ENCODE measurements around the gene PNLIP. TPM values are rescaled to one million over a fixed set of nuclear protein-coding genes. Genes with fewer than 3 reads are reported as not detected.

The PNLIP gene
- total RNA-seq, 1 donor from 2014 or later: not detected

GRCh38 chr10:116588995-116589394, 43.3 kb downstream of the PNLIP start:
- H3K4me3 Mint-ChIP-seq (ENCODE audit: unreplicated experiment): no peak overlapping the region
- no peak for TF ChIP-seq CTCF (IDR thresholded peaks at IDR 0.05; ENCODE audit: unreplicated experiment)
- no peak overlapping the region for H3K27ac Mint-ChIP-seq (ENCODE audit: unreplicated experiment)
- no peaks in the 10 kb centered on the region for H3K4me1 Mint-ChIP-seq (ENCODE audit: unreplicated experiment)
- no peaks in the 10 kb centered on the region for H3K9me3 Mint-ChIP-seq (ENCODE audit: unreplicated experiment)
- no peaks in the 10 kb centered on the region for H3K36me3 Mint-ChIP-seq (ENCODE audit: low read depth, unreplicated experiment)
- peaks cover 6% of the 10 kb centered on the region for H3K27me3 Mint-ChIP-seq (ENCODE audit: unreplicated experiment)
- DNase-seq (ENCODE audit: low spot score): no peak

GRCh38 chr10:116589926-116590325, 44.2 kb downstream of the PNLIP start:
- TF ChIP-seq CTCF (IDR thresholded peaks at IDR 0.05; ENCODE audit: unreplicated experiment): no peak
- Mint-ChIP-seq H3K4me3 (ENCODE audit: unreplicated experiment) (no peak overlapping the region), H3K36me3 (ENCODE audit: low read depth, unreplicated experiment) (no peaks in the 10 kb centered on the region), H3K27me3 (ENCODE audit: unreplicated experiment) (peaks cover 8% of the 10 kb centered on the region), H3K4me1 (ENCODE audit: unreplicated experiment) (no peaks in the 10 kb centered on the region), H3K27ac (ENCODE audit: unreplicated experiment) (no peak overlapping the region), H3K9me3 (ENCODE audit: unreplicated experiment) (no peaks in the 10 kb centered on the region)
- DNase-seq (ENCODE audit: low spot score): no peak

GRCh38 chr10:116590590-116591444, 45.1 kb downstream of the PNLIP start, which contains the start of gene PNLIPRP1:
TSS of gene PNLIPRP1 (plus strand) at chr10:116590959. CDS start at chr10:116591130, 171 bp downstream.
- Mint-ChIP-seq H3K27ac (ENCODE audit: unreplicated experiment) (no peak within 1 kb of the TSS), H3K36me3 (ENCODE audit: low read depth, unreplicated experiment) (no peaks in the 10 kb centered on the region), H3K27me3 (ENCODE audit: unreplicated experiment) (peaks cover 8% of the 10 kb centered on the region), H3K4me1 (ENCODE audit: unreplicated experiment) (no peaks in the 10 kb centered on the region), H3K9me3 (ENCODE audit: unreplicated experiment) (no peaks in the 10 kb centered on the region), H3K4me3 (ENCODE audit: unreplicated experiment) (no peak within 1 kb of the TSS)
- no peak for TF ChIP-seq CTCF (IDR thresholded peaks at IDR 0.05; ENCODE audit: unreplicated experiment)
- no peak for DNase-seq (ENCODE audit: low spot score)

- no peak for DNase-seq (ENCODE audit: low spot score)
- Mint-ChIP-seq H3K4me1 (ENCODE audit: unreplicated experiment) (peaks cover 2% of the 10 kb centered on the region), H3K36me3 (ENCODE audit: low read depth, unreplicated experiment) (no peaks in the 10 kb centered on the region), H3K27me3 (ENCODE audit: unreplicated experiment) (peaks cover 7% of the 10 kb centered on the region), H3K4me3 (ENCODE audit: unreplicated experiment) (no peak overlapping the region), H3K9me3 (ENCODE audit: unreplicated experiment) (no peaks in the 10 kb centered on the region), H3K27ac (ENCODE audit: unreplicated experiment) (no peak overlapping the region)
- no peak for TF ChIP-seq CTCF (IDR thresholded peaks at IDR 0.05; ENCODE audit: unreplicated experiment)
Measured at GRCh38 chr10:116593139-116593740, 47.5 kb downstream of the PNLIP start.

- Mint-ChIP-seq H3K4me3 (ENCODE audit: unreplicated experiment) (no peak overlapping the region), H3K27me3 (ENCODE audit: unreplicated experiment) (peaks cover 7% of the 10 kb centered on the region), H3K9me3 (ENCODE audit: unreplicated experiment) (no peaks in the 10 kb centered on the region), H3K4me1 (ENCODE audit: unreplicated experiment) (peaks cover 6% of the 10 kb centered on the region), H3K36me3 (ENCODE audit: low read depth, unreplicated experiment) (no peaks in the 10 kb centered on the region), H3K27ac (ENCODE audit: unreplicated experiment) (no peak overlapping the region)
- DNase-seq (ENCODE audit: low spot score): no peak
- no peak for TF ChIP-seq CTCF (IDR thresholded peaks at IDR 0.05; ENCODE audit: unreplicated experiment)
Measured at GRCh38 chr10:116594525-116595035, 48.8 kb downstream of the PNLIP start.

All from endothelial cell (in vitro differentiated cells).